ENCODE measurements around the gene FGF11. TPM values are rescaled to one million over a fixed set of nuclear protein-coding genes. Genes with fewer than 3 reads are reported as not detected.

The FGF11 gene
- total and polyA plus RNA-seq, 2 of the 4 experiments (the other 2 are of a cell fraction), result 0.18 to 1.1 TPM

- Histone ChIP-seq H3K27ac (ENCODE audit: insufficient read depth, low read length) (peak overlapping the region; percentile 77), H2BK120ac (ENCODE audit: low read depth, low read length) (no peak overlapping the region), H3K9me3 (ENCODE audit: control insufficient read depth, insufficient read depth, low read length) (no peaks in the 10 kb centered on the region), H3K9ac (ENCODE audit: low read depth, low read length) (peak overlapping the region; percentile 87), H4K8ac (ENCODE audit: low read depth in 2 of 2, low read length in 2 of 2) (peak overlapping the region; percentile 50 to 89; a peak in 2 of 4 replicates), H2AFZ (replicated peaks; ENCODE audit: low read length, poor library complexity) (peak overlapping the region; percentile 80), H4K20me1 (ENCODE audit: insufficient read depth, low read length) (no peaks in the 10 kb centered on the region), H2AK9ac (replicated peaks; ENCODE audit: low read depth, low read length, poor library complexity) (peak overlapping the region; percentile 86), H3K14ac (replicated peaks; ENCODE audit: low read depth, low read length) (peak overlapping the region; percentile 44), H4K5ac (ENCODE audit: low read depth, low read length) (peak overlapping the region; percentile 5), H3K18ac (ENCODE audit: low read depth, low read length) (no peak overlapping the region), H3K4ac (ENCODE audit: low read depth, low read length) (peak overlapping the region; percentile 77), H2AK5ac (ENCODE audit: low read depth, low read length) (peak overlapping the region; percentile 57), H2BK20ac (ENCODE audit: low read depth, low read length) (no peak overlapping the region), H2BK15ac (ENCODE audit: low read depth, low read length) (no peak overlapping the region), H3K36me3 (ENCODE audit: control insufficient read depth, insufficient read depth, low read length) (peaks cover 35% of the 10 kb centered on the region), H3K9me1 (ENCODE audit: insufficient read depth, low read length) (peaks cover 7% of the 10 kb centered on the region; the same call in 1 of the 2 replicates), H3K23ac (ENCODE audit: low read depth, low read length) (peak overlapping the region; percentile 39; the same call in 1 of the 2 replicates), H3K79me1 (ENCODE audit: low read depth in 1 of 2, low read length in 2 of 2) (peaks cover 14 to 32% of the 10 kb centered on the region in 2 experiments), H4K91ac (ENCODE audit: insufficient read depth, low read depth, low read length) (peak overlapping the region; percentile 63; the same call in 1 of the 2 replicates), H3K4me3 (ENCODE audit: insufficient read depth, low read depth, low read length) (peak overlapping the region; percentile 70), H3K56ac (ENCODE audit: extremely low read depth, insufficient read depth, low read length) (peak overlapping the region; percentile 48), H3K27me3 (ENCODE audit: control insufficient read depth, insufficient read depth, low read length) (no peaks in the 10 kb centered on the region), H2BK5ac (ENCODE audit: low read depth, low read length, poor library complexity, severe bottlenecking) (peak overlapping the region; percentile 52), H3K4me2 (ENCODE audit: low read depth, low read length) (peak overlapping the region; percentile 65), H3K4me1 (ENCODE audit: control insufficient read depth, insufficient read depth, low read length) (peaks cover 8% of the 10 kb centered on the region)
- no TSS peak for BruUV-seq (replicated peaks)
- intact Hi-C loops (cut with micrococcal nuclease), result no loop called here
- WGBS, 2 experiments (ENCODE audit: extremely low coverage in 2 of 2, insufficient read length in 1 of 2), result 3% methylated on average over 10 of the region's 48 CpGs; no CpG with 5 or more reads in 1 of the 2 experiments
- in situ Hi-C loops (cut with MboI; ENCODE audit: low sequenced_read_pairs), result loop anchor here (5.0 kb wide), 1 partner anchor 37 kb away; the partner anchor contains the start of gene TMEM95
- dilution Hi-C loops (cut with HindIII; ENCODE audit: low sequenced_read_pairs, unreplicated experiment), result no loop called here
- DNase-seq, result no peak
- POLR2A ChIA-PET (ENCODE audit: unreplicated experiment), result interaction anchor here (0.6 to 1.0 kb wide), 4 partner anchors 9 to 273 kb away, joined by 3 to 6 read pairs (median 4); partner anchors contain the start of gene TMEM256
- CTCF ChIA-PET, result no interaction called here
- peak; percentile 28 for ATAC-seq (ENCODE audit: low read depth)
- no peak for TF ChIP-seq RCOR1 (IDR thresholded peaks at IDR 0.05; ENCODE audit: insufficient replicate concordance, low read length)
- TF ChIP-seq RAD21 (IDR thresholded peaks at IDR 0.05; ENCODE audit: low read length), result peak; percentile 16; the same call in 1 of the 2 replicates
- TF ChIP-seq CTCF (conservative IDR thresholded peaks at IDR 0.05; ENCODE audit: low read depth, low read length), result no peak
- TF ChIP-seq ELK1 (IDR thresholded peaks at IDR 0.05; ENCODE audit: borderline replicate concordance, low read depth, low read length), result no peak
- TF ChIP-seq CHD1 (IDR thresholded peaks at IDR 0.05; ENCODE audit: low read depth, low read length), result no peak
- TF ChIP-seq NFE2L2 (IDR thresholded peaks at IDR 0.05; ENCODE audit: low read depth, low read length), result no peak
- no peak for TF ChIP-seq BHLHE40 (IDR thresholded peaks at IDR 0.05; ENCODE audit: low read depth, low read length)
- no peak for TF ChIP-seq MAZ (IDR thresholded peaks at IDR 0.05; ENCODE audit: borderline replicate concordance, low read depth, low read length)
- TF ChIP-seq CEBPB (IDR thresholded peaks at IDR 0.05; ENCODE audit: low read depth, low read length), result no peak
- no peak for TF ChIP-seq SMC3 (IDR thresholded peaks at IDR 0.05; ENCODE audit: low read depth, low read length)
- TF ChIP-seq MXI1 (IDR thresholded peaks at IDR 0.05; ENCODE audit: borderline replicate concordance, low read depth, low read length), result peak; percentile 17; the same call in 1 of the 2 replicates
- TF ChIP-seq POLR2A (IDR thresholded peaks at IDR 0.05; ENCODE audit: low read depth, low read length), result no peak
- TF ChIP-seq USF2 (IDR thresholded peaks at IDR 0.05; ENCODE audit: low read depth, low read length), result no peak
These were observed 45.5 kb upstream of the FGF11 start for GRCh38 chr17:7393613-7394451.
